ENCODE data around the gene RPL10A.

DNA sequence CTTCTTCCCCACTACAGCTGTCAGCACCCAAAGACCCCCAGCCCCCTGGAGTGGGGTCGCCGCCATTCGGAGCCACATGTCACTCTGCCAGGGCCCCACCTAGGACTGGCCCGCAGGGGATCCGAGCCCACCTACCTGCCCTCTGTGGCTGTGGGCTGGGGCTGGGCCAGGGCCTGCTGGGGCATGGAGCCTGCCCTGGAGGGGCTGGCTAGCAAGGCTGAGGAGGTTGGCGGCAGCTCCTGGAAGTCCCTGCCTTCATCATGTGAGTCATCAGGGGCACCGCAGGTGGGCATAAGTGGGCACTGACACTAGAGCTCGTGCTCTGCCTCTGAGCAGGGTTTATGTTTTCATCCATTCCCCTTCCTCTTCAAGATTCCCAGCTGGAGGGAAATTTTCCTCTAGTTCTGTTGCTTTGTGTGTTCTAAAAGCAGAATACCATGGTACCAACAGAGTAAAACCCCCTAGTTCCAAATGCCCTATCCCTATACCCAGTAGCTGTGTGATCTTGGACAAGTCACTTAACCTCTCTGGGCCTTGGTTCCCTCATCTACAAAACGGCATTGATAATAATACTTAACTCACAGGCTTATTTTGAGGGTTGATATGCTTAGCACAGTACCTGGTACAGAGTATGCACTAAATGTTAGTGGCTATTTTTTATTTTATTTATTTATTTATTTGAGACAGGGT is 24.7 kb upstream of the RPL10A start:
- no peak for TF ChIP-seq POLR2A (IDR thresholded peaks at IDR 0.05)
- TF ChIP-seq, protein P1, sequence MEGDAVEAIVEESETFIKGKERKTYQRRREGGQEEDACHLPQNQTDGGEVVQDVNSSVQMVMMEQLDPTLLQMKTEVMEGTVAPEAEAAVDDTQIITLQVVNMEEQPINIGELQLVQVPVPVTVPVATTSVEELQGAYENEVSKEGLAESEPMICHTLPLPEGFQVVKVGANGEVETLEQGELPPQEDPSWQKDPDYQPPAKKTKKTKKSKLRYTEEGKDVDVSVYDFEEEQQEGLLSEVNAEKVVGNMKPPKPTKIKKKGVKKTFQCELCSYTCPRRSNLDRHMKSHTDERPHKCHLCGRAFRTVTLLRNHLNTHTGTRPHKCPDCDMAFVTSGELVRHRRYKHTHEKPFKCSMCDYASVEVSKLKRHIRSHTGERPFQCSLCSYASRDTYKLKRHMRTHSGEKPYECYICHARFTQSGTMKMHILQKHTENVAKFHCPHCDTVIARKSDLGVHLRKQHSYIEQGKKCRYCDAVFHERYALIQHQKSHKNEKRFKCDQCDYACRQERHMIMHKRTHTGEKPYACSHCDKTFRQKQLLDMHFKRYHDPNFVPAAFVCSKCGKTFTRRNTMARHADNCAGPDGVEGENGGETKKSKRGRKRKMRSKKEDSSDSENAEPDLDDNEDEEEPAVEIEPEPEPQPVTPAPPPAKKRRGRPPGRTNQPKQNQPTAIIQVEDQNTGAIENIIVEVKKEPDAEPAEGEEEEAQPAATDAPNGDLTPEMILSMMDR (IDR thresholded peaks at IDR 0.05 in 8 of 11, conservative IDR thresholded peaks at IDR 0.05 in 3 of 11): no peak

All from spleen (tissue), 7 donors.